GM18498 (cell line): ENCODE results near the gene PLA2G4E.

ENCODE experiments used
- ATAC-seq: cut with Tn5 transposase; IDR thresholded peaks from one replicate; pipeline ENCODE4 v1.9.1; 2021; ENCODE audit warnings: mild to moderate bottlenecking, moderate library complexity; ENCODE audit not compliant: unreplicated experiment

The PLA2G4E gene

GRCh38 chr15:41993472-41994170 lies 27.2 kb downstream of the PLA2G4E start:
- no peak for ATAC-seq

GRCh38 chr15:41992803-41993190 lies 28.0 kb downstream of the PLA2G4E start:
- ATAC-seq: no peak

GRCh38 chr15:41992151-41992802 lies 28.6 kb downstream of the PLA2G4E start:
- ATAC-seq: no peak

- no peak for ATAC-seq
These were observed 30.2 kb downstream of the PLA2G4E start for GRCh38 chr15:41990691-41991090.

GRCh38 chr15:41990243-41990605 lies 30.6 kb downstream of the PLA2G4E start:
- no peak for ATAC-seq

- no peak for ATAC-seq
These were observed 31.1 kb downstream of the PLA2G4E start for GRCh38 chr15:41989573-41990242.

GRCh38 chr15:41988896-41989572 lies 31.8 kb downstream of the PLA2G4E start:
- no peak for ATAC-seq

GRCh38 chr15:41987925-41988275 lies 32.9 kb downstream of the PLA2G4E start:
- ATAC-seq: no peak

GRCh38 chr15:41987246-41987924 lies 33.5 kb downstream of the PLA2G4E start:
- no peak for ATAC-seq

- no peak for ATAC-seq
These were observed 35.3 kb downstream of the PLA2G4E start for GRCh38 chr15:41985236-41986160.

- no peak for ATAC-seq
These were observed 36.2 kb downstream of the PLA2G4E start for GRCh38 chr15:41984622-41985021.

GRCh38 chr15:41983621-41984571 lies 36.9 kb downstream of the PLA2G4E start:
- no peak for ATAC-seq

- no peak for ATAC-seq
These were observed 37.6 kb downstream of the PLA2G4E start for GRCh38 chr15:41983221-41983620.

GRCh38 chr15:41982133-41982930 lies 38.5 kb downstream of the PLA2G4E start:
- no peak for ATAC-seq

- ATAC-seq: no peak
These were observed 39.3 kb downstream of the PLA2G4E start for GRCh38 chr15:41981371-41982132.

GRCh38 chr15:41980654-41981323 lies 40.1 kb downstream of the PLA2G4E start:
- ATAC-seq: no peak
